Mesendoderm (in vitro differentiated cells): ENCODE results near the gene GEMIN4.
"Not testable (repeated sequence)": the region's sequence is repeated elsewhere in the genome, so short reads cannot be mapped to it uniquely, and the experiment has no call there.

Experiments
- DNase-seq: peaks from one replicate; pipeline ENCODE4 v3.0.0; 2013
- H2AK5ac ChIP-seq: 2 replicates; pipeline ENCODE4 v1.6.1; 2013; ENCODE audit warnings: low read length, inconsistent platforms
- H2BK120ac ChIP-seq: 2 replicates; pipeline ENCODE4 v1.6.1; 2013; ENCODE audit warnings: low read depth, mild to moderate bottlenecking, low read length, moderate library complexity, mixed read lengths
- H2BK15ac ChIP-seq: replicated peaks from 2 replicates; pipeline ENCODE4 v1.6.1; 2013; ENCODE audit warnings: low read depth, mild to moderate bottlenecking, moderate library complexity
- H2BK5ac ChIP-seq: 2 replicates; pipeline ENCODE4 v1.6.1; 2013; ENCODE audit warnings: low read length, inconsistent platforms
- H3K18ac ChIP-seq: 2 replicates; pipeline ENCODE4 v1.6.1; 2013; ENCODE audit warnings: mild to moderate bottlenecking, low read length, mixed read lengths
- H3K23ac ChIP-seq: one replicate; pipeline ENCODE4 v1.6.1; 2013; ENCODE audit warnings: low read length
- H3K27ac ChIP-seq: 2 replicates; pipeline ENCODE4 v1.5.1; 2013; ENCODE audit warnings: low read depth, mild to moderate bottlenecking, inconsistent platforms, low read length, moderate library complexity
- H3K27me3 ChIP-seq: 2 replicates; pipeline ENCODE4 v1.6.1; 2013; ENCODE audit warnings: low read length, control low read depth, mild to moderate bottlenecking, inconsistent platforms; ENCODE audit not compliant: insufficient read depth, poor library complexity
- H3K36me3 ChIP-seq: 2 replicates; pipeline ENCODE4 v1.6.1; 2013; ENCODE audit warnings: low read length, inconsistent platforms; ENCODE audit not compliant: control insufficient read depth, insufficient read depth
- H3K4ac ChIP-seq: one replicate; pipeline ENCODE4 v1.6.1; 2013; ENCODE audit warnings: low read depth, mild to moderate bottlenecking, low read length, moderate library complexity
- H3K4me1 ChIP-seq: 2 replicates; pipeline ENCODE4 v1.6.1; 2013; ENCODE audit warnings: low read depth, low read length, inconsistent platforms; ENCODE audit not compliant: control insufficient read depth
- H3K4me2 ChIP-seq: 2 replicates; pipeline ENCODE4 v1.6.1; 2013; ENCODE audit warnings: low read length
- H3K4me3 ChIP-seq: 2 replicates; pipeline ENCODE4 v1.5.1; 2013; ENCODE audit warnings: mild to moderate bottlenecking, low read length
- H3K56ac ChIP-seq: one replicate; pipeline ENCODE4 v1.6.1; 2013; ENCODE audit warnings: low read length
- H3K79me1 ChIP-seq: 2 replicates; pipeline ENCODE4 v1.6.1; 2013; ENCODE audit warnings: low read length, inconsistent platforms
- H3K79me2 ChIP-seq: 2 replicates; pipeline ENCODE4 v1.6.1; 2013; ENCODE audit warnings: mild to moderate bottlenecking, low read length; ENCODE audit not compliant: control insufficient read depth, insufficient read depth
- H3K9ac ChIP-seq: 2 replicates; pipeline ENCODE4 v1.6.1; 2013; ENCODE audit warnings: low read length, inconsistent platforms
- H4K5ac ChIP-seq: one replicate; pipeline ENCODE4 v1.6.1; 2013; ENCODE audit warnings: low read length
- H4K8ac ChIP-seq: one replicate; pipeline ENCODE4 v1.6.1; 2013; ENCODE audit warnings: low read depth, mild to moderate bottlenecking, control low read depth, low read length, moderate library complexity
- WGBS: extraction: QIAGEN DNeasy Blood & Tissue Kit; methylation state at CpG from one replicate; pipeline ENCODE4 v1.1.7; 2013; ENCODE audit warnings: low lambda C conversion rate, missing lambda C conversion rate; ENCODE audit not compliant: insufficient coverage; ENCODE audit errors: extremely low coverage; 5-methylcytosine and 5-hydroxymethylcytosine counted together

Gene GEMIN4

GRCh38 chr17:750431-751037 lies 1.5 kb downstream of the GEMIN4 start:
- no peak overlapping the region for H3K27ac ChIP-seq
- no peak overlapping the region for H2AK5ac ChIP-seq
- H2BK120ac ChIP-seq: no peak overlapping the region
- no CpG with 5 or more reads among the region's 8 CpGs for WGBS
- peaks cover 12% of the 10 kb centered on the region for H3K36me3 ChIP-seq
- H3K9ac ChIP-seq: peak overlapping the region; percentile 85
- no peak overlapping the region for H2BK5ac ChIP-seq
- peaks cover 31% of the 10 kb centered on the region for H3K79me2 ChIP-seq
- DNase-seq: no peak
- no peak overlapping the region for H2BK15ac ChIP-seq
- no peak overlapping the region for H4K5ac ChIP-seq
- no peak overlapping the region for H3K4ac ChIP-seq
- peak overlapping the region; percentile 53 for H3K4me2 ChIP-seq
- no peak overlapping the region for H3K23ac ChIP-seq
- H4K8ac ChIP-seq: no peak overlapping the region
- no peak overlapping the region for H3K18ac ChIP-seq
- H3K4me3 ChIP-seq: no peak overlapping the region
- H3K79me1 ChIP-seq: peaks cover 20% of the 10 kb centered on the region
- H3K56ac ChIP-seq: peak overlapping the region; percentile 93
- no peaks in the 10 kb centered on the region for H3K27me3 ChIP-seq
- peaks cover 2% of the 10 kb centered on the region for H3K4me1 ChIP-seq

GRCh38 chr17:749359-749758 lies 2.7 kb downstream of the GEMIN4 start:
- not testable (repeated sequence) for H2AK5ac ChIP-seq, H3K18ac ChIP-seq, H3K4me1 ChIP-seq, H3K4me3 ChIP-seq, H4K8ac ChIP-seq, H3K9ac ChIP-seq, H2BK5ac ChIP-seq, H3K56ac ChIP-seq, H2BK15ac ChIP-seq, H3K4ac ChIP-seq, DNase-seq, H3K27me3 ChIP-seq, H3K4me2 ChIP-seq, H3K27ac ChIP-seq, H2BK120ac ChIP-seq, H4K5ac ChIP-seq, H3K23ac ChIP-seq
- WGBS: no CpG with 5 or more reads among the region's 7 CpGs
- H3K36me3 ChIP-seq: peaks cover 17% of the 10 kb centered on the region
- H3K79me1 ChIP-seq: peaks cover 23% of the 10 kb centered on the region
- H3K79me2 ChIP-seq: peaks cover 31% of the 10 kb centered on the region

GRCh38 chr17:748604-749003 lies 3.5 kb downstream of the GEMIN4 start:
- peaks cover 31% of the 10 kb centered on the region for H3K79me2 ChIP-seq
- WGBS: no CpG with 5 or more reads among the region's 4 CpGs

GRCh38 chr17:746783-747629 lies 5.1 kb downstream of the GEMIN4 start:
- Histone ChIP-seq H3K23ac (no peak overlapping the region), H3K79me1 (peaks cover 27% of the 10 kb centered on the region), H3K9ac (no peak overlapping the region), H3K27me3 (no peaks in the 10 kb centered on the region), H3K4me3 (no peak overlapping the region), H3K4me1 (no peaks in the 10 kb centered on the region), H3K4me2 (no peak overlapping the region), H4K5ac (no peak overlapping the region), H3K18ac (no peak overlapping the region), H3K36me3 (peaks cover 18% of the 10 kb centered on the region), H3K56ac (no peak overlapping the region), H2BK120ac (no peak overlapping the region), H2AK5ac (no peak overlapping the region), H4K8ac (no peak overlapping the region), H3K79me2 (peaks cover 31% of the 10 kb centered on the region), H2BK15ac (no peak overlapping the region), H3K4ac (no peak overlapping the region), H2BK5ac (no peak overlapping the region), H3K27ac (no peak overlapping the region)
- no peak for DNase-seq
- no CpG with 5 or more reads among the region's 38 CpGs for WGBS

More at GRCh38 chr17:748604-749003, 3.5 kb downstream of the GEMIN4 start:
- Histone ChIP-seq H3K36me3 (peaks cover 17% of the 10 kb centered on the region), H3K79me1 (peaks cover 23% of the 10 kb centered on the region)
- not testable (repeated sequence) for H3K56ac ChIP-seq, H2AK5ac ChIP-seq, H3K23ac ChIP-seq, H3K4ac ChIP-seq, H2BK5ac ChIP-seq, H2BK15ac ChIP-seq, H3K4me3 ChIP-seq, H3K9ac ChIP-seq, H2BK120ac ChIP-seq, DNase-seq, H3K27me3 ChIP-seq, H3K4me2 ChIP-seq, H3K4me1 ChIP-seq, H3K18ac ChIP-seq, H3K27ac ChIP-seq, H4K8ac ChIP-seq, H4K5ac ChIP-seq

GRCh38 chr17:746181-746580 lies 5.9 kb downstream of the GEMIN4 start:
- no peak overlapping the region for H3K23ac ChIP-seq
- H3K4me2 ChIP-seq: no peak overlapping the region
- no peak overlapping the region for H2BK15ac ChIP-seq
- no peak for DNase-seq
- H3K4ac ChIP-seq: no peak overlapping the region
- H3K4me1 ChIP-seq: no peaks in the 10 kb centered on the region
- H3K36me3 ChIP-seq: peaks cover 20% of the 10 kb centered on the region
- no peak overlapping the region for H4K8ac ChIP-seq
- no peak overlapping the region for H3K18ac ChIP-seq
- no peak overlapping the region for H3K9ac ChIP-seq
- H2AK5ac ChIP-seq: no peak overlapping the region
- H3K27ac ChIP-seq: no peak overlapping the region
- no peak overlapping the region for H3K56ac ChIP-seq
- H3K79me2 ChIP-seq: peaks cover 25% of the 10 kb centered on the region
- no CpG with 5 or more reads among the region's 9 CpGs for WGBS
- no peak overlapping the region for H4K5ac ChIP-seq
- no peak overlapping the region for H3K4me3 ChIP-seq
- H2BK120ac ChIP-seq: no peak overlapping the region
- H3K27me3 ChIP-seq: no peaks in the 10 kb centered on the region
- peaks cover 24% of the 10 kb centered on the region for H3K79me1 ChIP-seq
- H2BK5ac ChIP-seq: no peak overlapping the region
